ENCODE measurements around the gene FILIP1.

GRCh38 chr6:75280131-75280855 is 213.3 kb downstream of the FILIP1 start:
- no peak for TF ChIP-seq SUZ12 (IDR thresholded peaks at IDR 0.05; ENCODE audit: extremely low read depth, insufficient read depth, insufficient read length)
- TF ChIP-seq YY1 (IDR thresholded peaks at IDR 0.05; ENCODE audit: insufficient read depth, insufficient read length): no peak
